GM19351 (cell line): Measurements from ENCODE around the gene CMBL.
A peak's percentile ranks its signal among the peaks of the same experiment; 100 is the strongest.
"Not testable (repeated sequence)": the region's sequence is repeated elsewhere in the genome, so short reads cannot be mapped to it uniquely, and the experiment has no call there.

Experiments used
- ATAC-seq: cut with Tn5 transposase; IDR thresholded peaks from one replicate; pipeline ENCODE4 v1.9.1; 2021; ENCODE audit warnings: mild to moderate bottlenecking, moderate library complexity; ENCODE audit not compliant: unreplicated experiment

The CMBL gene

DNA sequence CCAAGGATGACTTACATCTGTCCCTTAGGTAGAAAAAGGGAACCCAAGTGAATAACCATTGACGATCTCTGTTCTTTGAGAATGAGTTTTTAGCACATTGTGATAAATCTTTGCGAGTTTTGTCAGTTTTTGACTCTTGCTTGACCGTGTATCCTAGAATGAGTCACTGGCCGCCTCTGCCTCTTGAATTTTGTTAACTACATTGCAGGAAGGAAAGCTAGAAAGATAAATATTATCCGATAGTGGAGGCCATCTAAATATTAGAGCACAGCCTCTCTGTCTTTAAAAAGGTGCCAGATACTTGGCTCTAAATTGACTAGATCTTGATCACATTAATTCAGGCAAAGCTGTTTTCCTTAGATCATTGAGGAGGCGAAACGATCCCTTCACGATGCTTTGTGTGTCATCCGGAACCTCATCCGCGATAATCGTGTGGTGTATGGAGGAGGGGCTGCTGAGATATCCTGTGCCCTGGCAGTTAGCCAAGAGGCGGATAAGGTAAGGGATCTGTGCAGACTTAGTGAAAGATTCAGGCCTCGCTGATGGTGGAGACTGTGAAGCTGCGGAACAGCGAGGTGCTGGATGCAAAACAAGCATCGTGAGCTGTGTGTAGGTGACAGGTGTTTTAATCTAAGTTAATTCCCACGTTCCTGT is 45.5 kb downstream of the CMBL start:
- ATAC-seq, result no peak

DNA sequence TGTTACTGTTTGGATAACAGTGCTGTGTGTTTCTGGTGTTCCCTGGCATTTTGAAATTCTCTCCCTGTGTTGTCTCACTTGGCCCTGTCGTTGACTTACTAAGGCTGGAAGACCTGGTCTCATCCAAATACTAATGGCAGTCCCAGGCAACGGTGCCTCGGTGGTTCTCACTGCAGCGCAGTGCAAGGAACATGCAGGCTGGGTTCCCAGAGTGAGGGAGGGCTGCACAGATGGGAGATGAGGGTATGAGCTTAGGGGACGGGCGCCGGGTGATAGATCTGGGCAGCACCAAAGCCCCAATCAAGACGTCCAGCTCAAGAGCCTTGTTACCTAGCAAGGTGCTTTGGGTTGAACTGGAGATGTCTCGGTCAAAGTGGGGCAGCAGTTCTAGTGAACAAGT is 46.6 kb downstream of the CMBL start:
- no peak for ATAC-seq

DNA sequence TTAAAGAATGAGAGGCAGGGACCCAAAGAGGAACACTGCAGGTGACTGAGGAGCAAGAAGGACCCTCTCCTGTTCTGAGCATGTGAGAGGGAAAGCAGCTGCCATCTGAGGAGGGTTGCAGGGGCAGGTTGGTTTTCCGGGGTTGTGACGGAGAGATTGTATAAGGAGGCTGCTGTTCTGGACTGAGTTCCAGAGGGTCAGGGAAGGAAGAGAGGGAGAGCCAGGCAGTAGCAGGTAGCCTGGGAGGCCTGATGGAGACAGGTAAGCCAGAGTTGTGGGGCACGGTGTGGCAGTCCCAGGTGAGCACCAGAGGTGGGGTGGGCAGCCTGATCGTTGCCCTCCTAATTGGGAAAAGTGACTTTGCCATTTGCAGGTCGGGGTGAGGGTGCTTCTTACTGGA is 47.8 kb downstream of the CMBL start:
- no peak for ATAC-seq

DNA sequence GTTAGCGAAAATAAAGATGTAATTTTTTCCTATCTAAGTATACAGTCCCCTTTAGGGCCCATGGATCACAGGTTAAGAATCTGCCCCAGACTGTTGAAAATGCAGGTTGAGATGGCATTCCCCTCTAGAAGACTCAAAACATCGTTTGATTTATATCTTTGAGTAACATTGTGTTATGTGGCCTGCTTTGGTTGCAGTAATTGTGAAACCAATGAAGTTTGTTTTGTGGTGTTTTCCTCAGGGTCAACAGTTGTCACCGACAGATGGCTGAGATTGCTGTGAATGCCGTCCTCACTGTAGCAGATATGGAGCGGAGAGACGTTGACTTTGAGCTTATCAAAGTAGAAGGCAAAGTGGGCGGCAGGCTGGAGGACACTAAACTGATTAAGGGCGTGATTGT is 49.8 kb downstream of the CMBL start:
- no peak for ATAC-seq

DNA sequence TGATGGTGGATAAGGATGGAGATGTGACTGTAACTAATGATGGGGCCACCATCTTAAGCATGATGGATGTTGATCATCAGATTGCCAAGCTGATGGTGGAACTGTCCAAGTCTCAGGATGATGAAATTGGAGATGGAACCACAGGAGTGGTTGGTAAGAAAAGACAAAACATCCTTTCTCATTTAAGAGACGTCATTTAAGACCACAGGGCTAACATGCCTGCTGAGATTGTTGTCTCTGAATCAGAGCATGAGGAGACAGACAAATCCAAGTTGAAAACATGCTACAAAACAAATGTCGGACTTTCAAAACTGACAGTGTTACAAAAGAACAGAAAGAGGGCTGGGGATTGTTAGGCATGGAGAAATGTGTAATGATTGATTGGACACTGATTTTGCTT is 53.0 kb downstream of the CMBL start:
- ATAC-seq, result no peak

DNA sequence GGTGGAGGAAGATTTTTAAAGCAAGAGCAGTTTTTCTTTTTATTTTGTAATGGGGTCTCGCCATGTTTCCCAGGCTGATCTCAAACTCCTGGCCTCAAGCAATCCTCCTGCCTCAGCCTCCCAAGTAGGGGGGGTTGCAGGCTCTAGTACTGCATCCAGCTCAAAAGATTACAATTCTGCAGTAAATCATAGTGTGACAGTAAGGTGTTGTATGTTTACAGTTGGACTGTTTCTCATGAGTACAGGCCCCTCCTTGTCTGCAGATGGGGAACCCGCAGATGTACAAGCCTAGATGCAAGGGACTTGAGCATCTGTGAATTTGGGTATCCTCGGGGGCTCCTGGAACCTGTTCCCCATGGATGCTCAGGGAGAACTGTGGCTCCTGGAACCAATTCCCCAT is 54.3 kb downstream of the CMBL start:
- ATAC-seq, result no peak

DNA sequence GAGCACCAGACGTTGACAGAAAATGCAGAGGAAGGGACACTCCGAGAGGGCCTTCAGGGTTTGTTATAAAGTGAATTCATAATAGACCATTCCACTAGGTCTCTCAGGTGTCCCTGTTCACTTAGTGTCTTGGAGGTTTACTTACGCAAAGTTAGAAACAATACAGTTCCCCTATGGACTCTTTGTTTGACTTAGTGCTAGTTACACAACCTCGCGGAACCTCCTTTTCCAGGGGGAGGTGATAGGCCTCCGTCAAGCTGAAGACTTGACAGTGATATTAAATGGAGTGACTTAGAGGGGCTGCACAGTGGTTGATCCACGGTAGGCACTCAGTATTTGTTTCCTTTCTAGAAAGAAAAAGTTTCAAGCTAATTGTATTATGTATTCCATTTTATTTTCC is 56.3 kb downstream of the CMBL start:
- no peak for ATAC-seq

DNA sequence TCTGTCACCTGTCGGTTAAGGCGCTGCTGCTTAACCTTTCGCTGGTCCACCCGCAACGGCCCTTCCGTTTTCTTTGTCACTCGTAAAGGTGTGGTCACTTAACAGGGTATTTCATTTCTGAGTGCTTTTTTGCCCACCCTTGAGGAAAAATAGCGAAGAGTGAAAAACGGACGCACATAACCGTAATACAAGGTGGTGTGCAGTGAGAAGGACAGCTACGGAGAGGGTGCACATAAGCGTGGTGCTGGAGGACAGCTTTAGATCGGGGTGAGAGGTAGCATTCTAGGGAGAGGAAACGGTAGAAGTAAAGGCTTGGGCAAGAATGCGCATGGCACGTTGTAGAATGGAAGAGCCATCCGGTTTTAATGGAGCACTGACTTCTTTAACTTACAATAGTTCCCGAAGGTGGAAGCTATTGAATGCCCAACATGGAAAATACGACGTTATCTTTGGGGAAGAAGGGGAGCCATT is 56.9 kb downstream of the CMBL start:
- ATAC-seq, result peak; percentile 17

DNA sequence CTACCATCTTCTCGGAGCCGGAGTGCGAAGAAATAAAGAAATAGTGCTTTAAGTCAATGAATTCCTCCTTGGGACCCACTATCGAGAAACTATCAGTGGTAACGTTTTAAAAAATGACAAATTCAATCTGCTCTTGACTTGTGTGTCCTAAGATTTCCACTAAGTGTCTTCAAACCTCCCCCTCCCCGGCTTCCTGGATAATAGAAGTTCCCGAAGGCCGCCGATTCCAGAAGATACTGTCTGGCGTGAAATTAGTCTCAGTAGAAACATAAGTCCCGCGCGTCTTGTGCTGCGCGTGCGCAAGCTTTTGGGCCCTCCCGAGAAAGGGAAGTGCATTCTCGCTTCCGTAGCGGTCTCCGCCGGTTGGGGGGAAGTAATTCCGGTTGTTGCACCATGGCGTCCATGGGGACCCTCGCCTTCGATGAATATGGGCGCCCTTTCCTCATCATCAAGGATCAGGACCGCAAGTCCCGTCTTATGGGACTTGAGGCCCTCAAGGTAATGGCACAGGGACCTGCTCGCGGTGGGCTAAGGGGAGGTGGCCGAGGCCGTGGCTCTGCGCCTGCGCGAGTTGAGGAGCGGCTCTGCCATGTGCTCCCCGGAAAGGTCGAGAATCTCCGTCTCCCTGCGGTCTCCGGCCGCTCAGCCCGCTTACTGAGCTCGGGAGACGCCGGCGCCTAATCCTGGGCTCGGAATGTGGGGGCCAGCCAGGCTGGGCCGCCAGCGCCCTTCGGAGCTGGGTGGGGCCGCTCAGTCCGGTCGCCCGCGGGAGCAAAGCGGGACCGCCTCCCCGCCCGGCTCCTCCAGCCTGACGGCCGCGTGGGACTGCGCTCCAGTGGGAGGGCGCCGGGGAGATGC is 57.5 kb downstream of the CMBL start, which contains the start of gene CCT5:
TSS of gene CCT5 (plus strand) at position 333 of the 858 bp plus-strand sequence. CDS start at position 394, 61 bp downstream.
- ATAC-seq, result peak; percentile 72

DNA sequence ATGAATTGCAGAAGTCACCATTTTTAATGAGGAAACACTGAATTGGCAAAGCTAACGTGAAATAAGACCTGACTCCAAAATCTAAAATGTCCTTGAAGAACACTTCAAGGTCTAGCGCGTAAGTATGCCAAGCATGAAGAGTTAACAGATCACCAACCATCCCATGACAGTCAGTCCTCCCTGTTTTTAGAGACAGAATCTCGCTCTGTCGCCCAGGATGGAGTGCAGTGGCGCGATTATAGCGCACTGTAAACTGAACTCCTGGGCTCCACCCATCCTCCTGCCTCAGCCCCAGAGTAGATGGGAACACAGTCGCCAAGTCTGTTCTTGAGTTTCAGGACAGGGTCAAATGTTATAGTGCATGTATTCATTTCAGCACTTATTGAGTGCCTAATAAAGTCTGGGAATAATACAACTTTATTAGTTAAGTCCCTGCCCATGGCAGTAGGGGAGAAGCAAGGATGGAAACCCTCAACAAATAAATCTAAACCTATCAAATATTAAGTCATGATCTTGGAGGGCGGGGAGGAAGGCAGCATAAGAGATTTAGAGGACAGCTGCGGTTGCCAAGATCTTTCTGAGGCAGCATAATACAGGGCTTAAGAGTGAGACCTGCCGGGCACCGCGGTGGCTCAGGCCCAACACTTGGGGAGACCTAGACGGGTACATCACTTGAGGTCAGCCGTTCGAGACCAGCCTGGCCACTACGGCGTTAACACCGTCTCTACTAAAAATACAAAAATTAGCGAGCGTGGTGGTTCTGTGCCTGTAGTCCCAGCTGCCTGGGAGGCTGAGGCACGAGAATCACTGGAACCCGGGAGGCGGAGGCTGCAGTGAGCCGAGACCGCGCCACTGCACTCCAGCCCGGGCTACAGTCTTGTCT is 59.1 kb downstream of the CMBL start:
- peak; percentile 7 for ATAC-seq

DNA sequence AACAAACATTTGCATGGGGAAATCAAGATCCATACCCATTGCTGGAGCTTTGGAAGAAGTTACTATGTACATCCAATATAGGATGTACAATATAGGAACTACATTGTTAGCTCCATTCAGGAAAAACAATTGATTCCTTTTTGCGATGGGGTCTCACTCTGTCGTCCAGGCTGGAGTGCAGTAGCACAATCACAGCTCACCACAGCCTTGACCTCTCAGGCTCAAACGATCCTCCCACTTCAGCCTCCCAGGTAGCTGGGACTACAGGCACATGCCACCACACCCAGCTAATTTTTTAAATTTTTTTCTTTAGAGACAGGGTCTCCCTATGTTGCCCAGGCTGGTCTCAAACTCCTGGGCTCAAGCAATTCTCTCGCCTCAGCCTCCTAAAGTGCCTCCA is 60.5 kb downstream of the CMBL start:
- ATAC-seq, result not testable (repeated sequence)

DNA sequence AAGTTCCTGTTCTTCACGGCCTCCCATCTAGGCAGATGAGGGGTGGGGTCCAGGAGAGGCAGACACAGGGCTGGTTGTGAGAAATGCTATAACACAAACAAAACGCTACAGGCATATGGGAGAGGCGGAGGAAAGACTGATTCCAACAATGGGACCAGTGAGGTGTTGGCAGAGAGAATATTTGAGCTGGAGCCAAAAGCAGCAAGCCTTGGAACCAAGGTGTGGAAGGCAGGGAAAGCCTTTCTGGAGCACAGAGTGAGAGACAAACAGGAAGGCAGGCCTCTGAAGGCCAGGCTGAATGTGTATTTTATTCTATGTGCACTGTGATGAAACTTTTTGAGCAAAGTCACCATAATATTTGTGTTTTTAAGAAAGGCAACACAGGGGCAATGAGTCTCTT is 60.9 kb downstream of the CMBL start:
- no peak for ATAC-seq

DNA sequence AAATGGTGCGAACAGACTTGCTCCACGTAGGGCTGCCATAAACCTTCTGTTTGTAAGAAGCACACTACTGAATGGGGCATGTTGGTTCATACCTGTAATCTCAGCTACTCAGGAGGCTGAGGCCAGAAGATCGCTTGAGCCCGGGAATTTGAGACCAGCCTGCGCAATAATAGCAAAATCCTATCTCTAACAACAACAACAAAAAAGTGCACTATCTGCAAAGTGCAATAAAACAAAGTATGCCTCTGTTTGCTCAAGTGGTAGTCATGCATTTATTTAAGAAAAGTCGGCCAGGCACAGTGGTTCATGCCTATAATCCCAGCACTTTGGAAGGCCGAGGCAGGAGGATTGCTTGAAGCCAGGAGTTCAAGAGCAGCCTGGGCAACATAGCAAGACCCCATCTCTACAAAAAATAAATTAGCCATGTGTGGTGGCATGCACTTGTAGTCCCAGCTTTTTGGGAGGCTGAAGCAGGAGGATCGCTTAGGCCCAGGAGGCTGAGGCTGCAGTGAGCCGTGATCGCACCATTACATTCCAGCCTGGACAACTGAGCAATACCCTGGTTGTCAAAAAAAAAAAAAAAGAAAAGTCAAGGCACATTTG is 63.3 kb downstream of the CMBL start:
- no peak for ATAC-seq

DNA sequence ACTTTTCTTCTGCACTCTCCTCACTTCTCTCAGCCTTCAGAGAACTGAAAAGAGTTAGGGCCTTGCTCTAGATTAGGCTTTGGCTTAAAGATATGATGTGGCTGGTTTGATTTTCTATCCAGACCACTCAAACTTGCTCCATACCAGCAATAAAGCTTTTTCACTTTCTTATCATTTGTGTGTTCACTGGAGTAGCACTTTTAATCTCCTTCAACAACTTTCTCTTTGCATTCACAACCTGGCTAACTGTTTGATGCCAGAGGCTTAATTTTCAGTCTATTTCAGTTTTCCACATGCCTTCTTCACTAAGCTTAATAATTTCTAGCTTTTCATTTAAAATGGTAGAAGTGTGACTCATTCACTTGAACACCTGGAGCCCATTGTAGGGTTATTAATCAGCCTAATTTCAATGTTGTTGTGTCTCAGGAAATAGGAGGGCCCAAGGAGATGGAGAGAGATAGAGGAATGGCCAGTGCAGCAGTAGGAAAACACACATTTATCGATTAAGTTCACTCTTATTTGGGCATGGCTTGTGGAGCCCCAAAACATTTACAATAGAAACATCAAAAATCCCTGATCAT is 64.0 kb downstream of the CMBL start:
- ATAC-seq, result no peak

DNA sequence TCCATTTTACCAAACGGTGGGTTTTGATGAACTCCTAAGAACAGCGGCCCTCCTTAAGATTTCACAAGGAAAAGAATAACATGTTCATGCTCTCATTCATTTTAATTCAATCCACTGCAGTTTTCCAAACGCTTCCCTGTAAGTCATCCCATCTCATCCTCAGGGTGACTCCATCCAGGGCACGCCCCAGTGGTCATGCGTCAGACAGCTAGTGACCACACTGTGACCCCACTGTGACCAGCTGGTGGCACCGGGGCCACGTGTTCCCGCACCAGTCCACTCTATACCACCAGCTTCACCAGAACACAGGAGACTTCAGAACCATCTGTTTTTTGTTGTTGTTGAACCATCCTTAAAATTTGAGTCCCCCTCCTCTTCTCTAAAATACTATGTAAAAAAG is 72.4 kb downstream of the CMBL start:
- no peak for ATAC-seq

DNA sequence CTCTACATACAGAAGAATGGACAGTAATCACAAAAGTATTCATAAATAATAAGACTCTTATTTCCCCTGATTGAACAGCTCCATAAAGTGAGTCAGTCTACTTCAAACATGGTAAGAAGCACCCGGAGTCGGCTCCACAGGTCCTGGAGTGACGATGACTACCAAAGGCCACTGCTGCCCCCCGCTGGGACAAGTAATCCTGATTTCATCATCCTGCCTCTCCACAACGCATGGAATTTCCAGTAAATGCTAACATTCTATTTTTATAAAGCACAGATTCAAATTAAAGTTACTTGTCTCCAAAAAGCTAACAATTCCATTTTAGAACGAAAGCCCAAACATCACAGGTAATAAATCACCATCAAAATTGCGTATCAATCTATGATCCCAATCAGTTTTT is 74.2 kb downstream of the CMBL start:
- no peak for ATAC-seq

DNA sequence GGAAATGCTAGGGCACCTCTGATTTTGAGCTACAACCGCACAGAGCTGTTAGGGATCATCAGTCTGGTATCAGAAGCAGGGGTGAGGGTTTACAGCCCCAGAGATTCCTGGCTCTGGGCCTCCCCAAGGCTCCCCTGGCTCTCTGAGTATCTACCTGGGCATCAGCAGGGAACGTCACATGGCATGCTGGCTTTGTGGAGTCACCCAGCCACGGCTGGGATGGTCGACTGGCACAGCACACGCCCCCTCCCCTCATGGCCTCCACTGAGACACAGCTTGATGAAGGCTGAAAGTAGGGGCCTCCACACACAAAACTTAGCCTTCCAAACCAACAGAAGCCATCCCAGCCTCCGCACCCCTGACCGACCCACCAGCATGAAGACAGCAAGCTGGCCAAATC is 74.7 kb downstream of the CMBL start:
- ATAC-seq, result no peak

DNA sequence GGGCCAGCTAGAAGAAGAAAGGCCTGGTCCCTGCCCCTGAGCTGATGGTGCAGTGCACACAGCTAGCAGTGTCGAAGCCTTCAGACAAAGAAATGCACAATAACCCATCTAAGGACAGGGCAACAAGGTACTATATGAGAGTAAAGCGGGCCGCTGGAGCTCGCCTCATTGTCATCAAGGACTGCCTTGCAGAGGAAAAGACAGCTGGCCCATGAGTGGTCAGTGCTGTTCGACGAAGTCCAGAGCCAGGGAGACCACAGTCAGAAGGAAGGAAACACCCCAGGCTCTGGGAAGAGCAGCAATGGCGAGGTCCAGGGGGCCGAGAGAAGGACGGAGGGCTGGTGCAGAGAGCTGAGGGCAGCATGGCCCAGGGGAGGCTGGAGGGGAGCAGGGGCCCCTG is 75.3 kb downstream of the CMBL start:
- ATAC-seq, result no peak

DNA sequence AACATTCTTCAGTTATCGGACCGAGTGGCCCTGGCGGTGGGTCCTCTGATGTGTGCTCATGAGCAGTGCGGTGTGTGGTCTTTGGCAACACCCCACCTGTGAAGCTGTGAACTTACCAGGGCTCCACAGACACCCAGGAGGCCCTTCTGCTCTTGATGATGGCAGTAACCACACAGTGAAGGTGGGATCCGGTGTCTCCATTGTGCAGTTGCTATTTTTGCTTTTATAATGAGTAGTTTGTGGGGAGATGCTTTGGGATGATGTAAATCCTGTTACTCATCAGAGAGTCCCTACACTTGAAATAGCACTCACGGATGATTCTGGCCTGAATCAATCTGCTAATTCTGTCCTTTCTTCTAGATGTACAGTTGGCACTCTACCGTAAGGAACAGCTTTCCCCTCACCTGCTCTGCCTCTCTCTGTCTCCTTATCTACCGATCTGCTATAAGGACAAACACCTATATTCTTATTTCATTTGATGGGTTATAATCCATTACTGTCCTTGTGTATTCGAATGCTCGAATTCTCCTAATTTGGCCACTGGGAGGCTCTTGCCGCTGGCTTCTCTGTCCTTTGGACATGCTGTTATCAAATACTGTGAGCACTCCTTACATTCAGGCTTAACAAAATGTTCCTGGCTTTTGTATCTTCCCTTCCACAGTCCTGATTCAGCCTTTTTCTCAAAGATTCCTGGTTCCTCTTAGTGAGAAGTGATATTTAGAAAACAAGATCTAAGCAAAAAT is 78.2 kb downstream of the CMBL start:
- no peak for ATAC-seq

DNA sequence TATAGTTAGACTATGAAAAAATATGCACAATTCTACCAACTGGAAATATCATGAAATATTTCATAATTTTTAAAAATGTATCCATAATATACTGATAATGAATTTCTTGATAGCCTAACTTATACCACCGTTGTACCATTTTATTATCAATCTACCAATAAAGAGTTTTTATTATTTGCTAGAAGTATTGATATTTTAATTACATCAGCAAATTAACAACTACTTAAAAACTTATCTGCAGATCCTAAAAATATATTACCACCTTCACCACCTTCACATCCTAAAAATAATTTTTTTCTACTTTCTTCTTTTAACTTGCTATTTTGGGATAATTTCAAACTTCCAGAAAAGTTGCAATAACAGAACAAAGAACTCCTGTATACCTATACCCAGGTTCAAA is 79.4 kb downstream of the CMBL start:
- no peak for ATAC-seq
